Keratinocyte (primary cell): ENCODE measurements around the gene SYNE1.

ENCODE experiments used
- CTCF ChIP-seq, 3 experiments: IDR thresholded peaks in 1 of 3; conservative IDR thresholded peaks in 1 of 3; optimal IDR thresholded peaks in 1 of 3; 2 replicates in 2 of 3; 3 replicates in 1 of 3; pipeline versions ENCODE3 to v1.5.1; 2011; ENCODE audit warnings: low read length in 3 of 3, mild to moderate bottlenecking in 3 of 3, moderate library complexity in 2 of 3, control low read depth in 1 of 3, inconsistent platforms in 1 of 3; ENCODE audit not compliant: insufficient read depth in 2 of 3; ENCODE audit errors: extremely low read depth in 1 of 3
- EZH2 ChIP-seq: IDR thresholded peaks from one replicate; pipeline ENCODE4 v1.6.1; 2012; ENCODE audit warnings: inconsistent platforms, mild to moderate bottlenecking, low read length, moderate library complexity

- TF ChIP-seq EZH2 = no peak
- TF ChIP-seq CTCF (optimal IDR thresholded peaks at IDR 0.05 in 1 of 3, IDR thresholded peaks at IDR 0.05 in 1 of 3, conservative IDR thresholded peaks at IDR 0.05 in 1 of 3; ENCODE audit: extremely low read depth in 1 of 3, insufficient read depth in 2 of 3, low read length in 3 of 3) = no peak
Observed at GRCh38 chr6:152571943-152572337, 65.2 kb downstream of the SYNE1 start.
